GM21576 (cell line): Measurements from ENCODE around the gene BRD2.
A peak's percentile ranks its signal among the peaks of the same experiment; 100 is the strongest.

Source experiments
- ATAC-seq: cut with Tn5 transposase; IDR thresholded peaks from one replicate; pipeline ENCODE4 v1.9.1; 2021; ENCODE audit warnings: mild to moderate bottlenecking, moderate library complexity; ENCODE audit not compliant: unreplicated experiment

The BRD2 gene

DNA sequence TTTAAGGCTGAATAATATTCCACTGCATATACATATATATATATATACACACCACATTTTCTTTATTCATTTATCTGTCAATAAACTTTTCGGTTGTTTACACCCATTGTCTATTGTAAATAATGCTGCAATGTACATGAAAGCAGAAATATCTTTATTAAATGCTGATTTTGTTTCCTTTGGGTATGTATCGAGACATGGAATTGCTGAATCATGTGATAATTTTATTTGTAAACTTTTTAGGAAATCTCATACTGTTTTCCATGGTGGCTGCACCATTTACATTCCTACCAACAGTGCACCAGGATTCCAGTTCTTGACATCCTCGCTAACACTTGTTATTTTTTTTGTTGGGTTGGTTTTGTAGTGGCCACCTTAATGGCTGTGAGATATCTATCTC is 55.1 kb downstream of the BRD2 start:
- ATAC-seq, result no peak

DNA sequence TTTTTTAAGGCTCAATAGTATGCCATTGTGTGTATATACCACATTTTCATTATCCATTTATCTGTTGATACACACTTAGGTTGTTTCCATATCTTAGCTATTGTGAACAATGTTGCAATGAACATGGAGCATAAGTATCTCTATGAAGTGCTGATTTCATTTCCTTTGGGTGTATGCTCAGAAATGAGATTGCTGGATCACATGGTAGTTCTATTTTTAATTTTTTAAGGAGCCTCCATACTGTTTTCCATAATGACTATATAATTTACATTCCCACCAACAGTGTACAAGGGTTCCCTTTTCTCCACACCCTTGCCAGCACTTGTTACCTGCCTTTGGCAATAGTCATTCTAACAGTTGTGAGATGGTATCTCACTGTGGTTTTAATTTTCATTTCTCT is 56.1 kb downstream of the BRD2 start:
- no peak for ATAC-seq

DNA sequence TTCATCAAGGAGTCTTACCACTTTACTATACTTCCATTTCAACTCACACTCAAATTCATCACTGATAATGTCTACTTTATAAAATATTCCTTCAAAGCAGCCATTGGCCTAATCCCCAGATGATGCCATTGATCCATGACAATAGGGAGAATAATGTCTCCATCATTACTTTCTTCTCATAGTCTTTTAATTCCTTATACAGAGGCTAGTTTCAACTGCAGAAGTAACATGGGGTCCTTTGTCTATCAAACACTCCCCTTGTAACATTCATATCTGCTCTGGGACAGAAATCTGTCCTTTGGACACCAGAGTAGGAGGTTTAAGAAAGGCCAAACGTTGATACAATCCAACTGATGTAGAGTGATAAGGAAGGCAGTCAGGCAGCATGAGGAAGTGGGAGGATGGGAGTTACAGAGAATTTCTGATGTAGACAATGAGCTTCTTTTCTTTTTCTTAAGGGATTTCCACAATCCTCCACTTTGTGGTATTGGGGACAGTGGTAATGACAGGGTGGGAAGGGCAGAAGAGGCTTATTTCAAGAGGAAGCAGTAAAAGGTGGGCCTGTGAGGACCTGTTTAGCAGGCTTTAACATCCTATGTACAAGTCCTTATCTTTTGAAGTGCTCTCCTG is 59.9 kb downstream of the BRD2 start:
- no peak for ATAC-seq

DNA sequence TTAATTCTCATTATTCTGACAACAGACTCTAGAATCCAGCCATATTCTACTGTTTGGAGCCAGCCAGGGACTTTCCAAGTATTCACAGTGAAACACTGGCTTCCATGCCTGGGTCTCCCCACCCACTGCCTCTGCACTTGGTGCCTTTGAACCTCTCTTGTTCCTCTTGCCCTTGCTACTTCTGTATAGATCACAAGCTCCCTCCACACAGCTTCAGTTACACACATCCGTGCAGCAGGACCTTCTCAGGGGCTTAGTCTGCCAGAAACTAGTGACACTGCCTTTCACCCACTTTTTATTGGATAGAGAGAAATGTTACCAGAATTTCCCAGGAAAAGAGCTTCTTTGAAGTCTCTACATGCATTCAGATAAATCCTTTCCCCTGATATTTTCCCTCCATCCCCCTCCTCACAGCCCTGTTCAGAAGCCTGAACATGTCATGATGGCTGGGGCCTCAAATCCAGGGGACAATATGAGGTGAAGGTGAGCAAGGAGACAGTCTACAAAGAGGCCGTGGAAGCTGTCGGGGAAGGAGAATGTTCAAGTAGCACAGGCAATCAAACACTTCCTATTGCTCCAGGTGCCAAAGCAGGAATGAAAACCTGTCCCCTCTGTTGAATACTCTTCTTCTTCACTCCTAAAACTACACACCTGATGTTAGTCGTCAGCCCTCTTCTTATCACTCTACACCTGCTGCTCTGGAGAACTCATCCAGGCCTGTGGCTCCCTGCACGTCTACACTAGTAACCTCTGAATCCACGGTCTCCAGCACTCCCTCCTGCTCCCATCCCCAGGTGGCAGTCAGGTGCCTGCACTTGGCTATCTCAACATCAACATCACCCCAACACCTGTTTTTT is 61.2 kb downstream of the BRD2 start:
- peak; percentile 57 for ATAC-seq

DNA sequence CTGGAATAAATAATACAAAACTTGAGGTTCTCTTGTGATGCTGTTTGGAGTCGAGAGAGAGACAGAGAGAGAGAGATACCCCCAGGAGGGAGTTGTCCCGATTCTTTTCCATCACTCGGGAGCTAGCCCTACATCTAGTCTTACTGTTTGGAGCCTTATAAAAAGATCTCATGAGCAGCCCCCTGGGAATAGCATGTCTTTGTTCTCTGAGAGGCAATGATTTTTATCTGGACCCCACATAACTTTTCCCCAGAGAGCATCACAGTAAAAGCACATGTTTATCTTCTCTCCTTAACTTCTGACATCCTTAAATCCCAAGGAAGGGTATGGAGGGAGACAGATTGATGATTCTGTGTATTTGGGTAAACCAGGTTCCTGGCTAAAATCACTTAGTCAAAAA is 61.9 kb downstream of the BRD2 start:
- ATAC-seq, result no peak
